GM19397 (cell line): ENCODE results near the gene ZIC3.
"Not testable (repeated sequence)": the region's sequence is repeated elsewhere in the genome, so short reads cannot be mapped to it uniquely, and the experiment has no call there.

ENCODE experiments used
- ATAC-seq: cut with Tn5 transposase; IDR thresholded peaks from one replicate; pipeline ENCODE4 v1.9.1; 2021; ENCODE audit warnings: mild to moderate bottlenecking, moderate library complexity; ENCODE audit not compliant: unreplicated experiment

Gene ZIC3

GRCh38 chrX:137565921-137566745, at the start of gene ZIC3:
ZIC3 (plus strand) TSS chrX:137566127; CDS start chrX:137566692, 565 bp downstream.
- ATAC-seq: no peak

- no peak for ATAC-seq
Observed at GRCh38 chrX:137519459-137519858, 46.5 kb upstream of the ZIC3 start.

GRCh38 chrX:137545711-137546651, 19.9 kb upstream of the ZIC3 start:
- no peak for ATAC-seq

GRCh38 chrX:137547291-137547690, 18.6 kb upstream of the ZIC3 start:
- ATAC-seq: no peak

- no peak for ATAC-seq
Observed at GRCh38 chrX:137548261-137548660, 17.7 kb upstream of the ZIC3 start.

- ATAC-seq: no peak
Observed at GRCh38 chrX:137549073-137549472, 16.9 kb upstream of the ZIC3 start.

- ATAC-seq: no peak
Observed at GRCh38 chrX:137549851-137550664, 15.9 kb upstream of the ZIC3 start.

GRCh38 chrX:137550665-137551261, 15.2 kb upstream of the ZIC3 start:
- ATAC-seq: no peak

- not testable (repeated sequence) for ATAC-seq
Observed at GRCh38 chrX:137552098-137552497, 13.8 kb upstream of the ZIC3 start.

GRCh38 chrX:137562096-137562495, 3.8 kb upstream of the ZIC3 start:
- no peak for ATAC-seq

GRCh38 chrX:137563681-137564651, 2.0 kb upstream of the ZIC3 start:
- ATAC-seq: no peak

GRCh38 chrX:137565318-137565904, 516 bp upstream of the ZIC3 start:
- no peak for ATAC-seq

GRCh38 chrX:137566746-137567679, 1.1 kb downstream of the ZIC3 start:
- ATAC-seq: no peak

- no peak for ATAC-seq
Observed at GRCh38 chrX:137567682-137568232, 1.8 kb downstream of the ZIC3 start.

- ATAC-seq: no peak
Observed at GRCh38 chrX:137568741-137569469, 3.0 kb downstream of the ZIC3 start.

GRCh38 chrX:137569470-137569891, 3.6 kb downstream of the ZIC3 start:
- ATAC-seq: no peak
